Glutamatergic neuron (in vitro differentiated cells): Measurements from ENCODE around the gene SLC2A5. TPM values are rescaled to one million over a fixed set of nuclear protein-coding genes. Genes with fewer than 3 reads are reported as not detected.

Experiments used
- DNase-seq: peaks from one replicate; pipeline ENCODE4 v3.0.0; 2022
- H3K27ac Mint-ChIP-seq: one replicate; pipeline ENCODE4 v1.8.0; 2020; ENCODE audit warnings: mild to moderate bottlenecking, mixed read lengths, inconsistent platforms; ENCODE audit not compliant: unreplicated experiment
- H3K27me3 Mint-ChIP-seq: one replicate; pipeline ENCODE4 v1.8.0; 2020; ENCODE audit warnings: mild to moderate bottlenecking, moderate library complexity, mixed read lengths, inconsistent platforms; ENCODE audit not compliant: unreplicated experiment
- H3K36me3 Mint-ChIP-seq: one replicate; pipeline ENCODE4 v1.8.0; 2020; ENCODE audit warnings: mild to moderate bottlenecking, mixed read lengths, inconsistent platforms; ENCODE audit not compliant: unreplicated experiment
- H3K4me1 Mint-ChIP-seq: one replicate; pipeline ENCODE4 v1.8.0; 2020; ENCODE audit warnings: mild to moderate bottlenecking, low read depth, mixed read lengths, inconsistent platforms; ENCODE audit not compliant: unreplicated experiment
- H3K4me3 Mint-ChIP-seq: one replicate; pipeline ENCODE4 v1.8.0; 2020; ENCODE audit warnings: mild to moderate bottlenecking, mixed read lengths, inconsistent platforms; ENCODE audit not compliant: unreplicated experiment
- H3K9me3 Mint-ChIP-seq: one replicate; pipeline ENCODE4 v1.8.0; 2020; ENCODE audit warnings: mild to moderate bottlenecking, moderate library complexity, mixed read lengths, inconsistent platforms; ENCODE audit not compliant: unreplicated experiment
- CTCF ChIP-seq: fragments of 200-600 bp; sonication (generic); IDR thresholded peaks from one replicate; pipeline ENCODE4 v1.5.0; 2021; ENCODE audit not compliant: partially characterized antibody, unreplicated experiment
- long read RNA-seq: library from polyadenylated mRNA; unstranded; transcript quantifications from one replicate; pipeline ENCODE4 v2.0.0, GENCODE V29; 2020; ENCODE audit not compliant: unreplicated experiment
- total RNA-seq: library from RNA; stranded (reverse); fragmentation: NEBNext Ultra II Directional; extraction: Animal tissue kit (Norgen Biotek cat#: 25700); gene quantifications from one replicate; pipeline ENCODE4 v1.2.1, GENCODE V29; 2021; ENCODE audit not compliant: unreplicated experiment

Gene SLC2A5, protein sequence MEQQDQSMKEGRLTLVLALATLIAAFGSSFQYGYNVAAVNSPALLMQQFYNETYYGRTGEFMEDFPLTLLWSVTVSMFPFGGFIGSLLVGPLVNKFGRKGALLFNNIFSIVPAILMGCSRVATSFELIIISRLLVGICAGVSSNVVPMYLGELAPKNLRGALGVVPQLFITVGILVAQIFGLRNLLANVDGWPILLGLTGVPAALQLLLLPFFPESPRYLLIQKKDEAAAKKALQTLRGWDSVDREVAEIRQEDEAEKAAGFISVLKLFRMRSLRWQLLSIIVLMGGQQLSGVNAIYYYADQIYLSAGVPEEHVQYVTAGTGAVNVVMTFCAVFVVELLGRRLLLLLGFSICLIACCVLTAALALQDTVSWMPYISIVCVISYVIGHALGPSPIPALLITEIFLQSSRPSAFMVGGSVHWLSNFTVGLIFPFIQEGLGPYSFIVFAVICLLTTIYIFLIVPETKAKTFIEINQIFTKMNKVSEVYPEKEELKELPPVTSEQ
- 0.64 TPM for total RNA-seq
- long read RNA-seq, partial matches to known transcripts: 0 of 1 reads
- long read RNA-seq, other reads (novel, unspliced or antisense): 1 of 1 reads

DNA sequence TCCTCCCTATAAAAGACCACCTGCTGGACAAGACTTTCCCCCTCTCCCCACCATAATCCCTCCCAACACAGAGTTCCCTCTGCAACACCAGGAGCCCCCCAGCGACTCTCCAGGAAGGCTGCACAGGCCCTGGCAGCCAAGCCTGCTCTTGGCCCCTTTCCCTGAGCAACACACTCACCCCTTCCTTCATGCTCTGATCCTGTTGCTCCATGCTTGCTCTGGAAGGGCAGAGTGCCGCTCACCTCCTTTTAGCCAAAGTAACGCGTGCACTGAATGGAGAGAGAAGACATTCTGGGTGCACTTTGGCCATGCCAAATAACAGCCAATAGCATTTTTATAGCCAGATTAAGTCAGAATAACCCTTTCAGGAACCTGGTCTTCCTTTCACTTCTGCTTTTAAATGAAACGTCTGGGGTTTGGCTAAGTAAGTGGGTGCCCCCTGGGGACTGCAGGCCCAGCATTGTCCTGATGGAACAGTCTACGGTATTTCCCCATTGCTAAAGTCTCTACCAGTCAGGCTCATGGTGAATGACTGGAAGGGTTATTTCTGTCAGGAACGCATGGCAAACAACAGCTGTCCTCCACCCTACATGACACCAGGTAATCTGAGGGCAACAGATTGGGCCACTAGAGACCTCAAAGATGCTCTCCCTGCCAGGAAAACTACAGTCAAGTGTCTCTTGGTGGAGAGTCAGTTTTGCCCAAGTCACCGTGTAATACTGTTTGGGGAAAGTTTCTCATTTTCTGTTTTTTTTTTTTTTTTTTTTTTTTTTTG, at the start of gene SLC2A5:
SLC2A5 (minus strand) TSS at position 310 of the 775 bp plus-strand sequence; CDS start at position 211, 99 bp downstream.
- no peak for TF ChIP-seq CTCF
- H3K9me3 Mint-ChIP-seq: no peaks in the 10 kb centered on the region
- H3K4me1 Mint-ChIP-seq: peaks cover 25% of the 10 kb centered on the region
- H3K27me3 Mint-ChIP-seq: peaks cover 2% of the 10 kb centered on the region
- H3K36me3 Mint-ChIP-seq: no peaks in the 10 kb centered on the region
- peak within 1 kb of the TSS; percentile 43 for H3K4me3 Mint-ChIP-seq
- no peak for DNase-seq
- H3K27ac Mint-ChIP-seq: peak within 1 kb of the TSS; percentile 43

DNA sequence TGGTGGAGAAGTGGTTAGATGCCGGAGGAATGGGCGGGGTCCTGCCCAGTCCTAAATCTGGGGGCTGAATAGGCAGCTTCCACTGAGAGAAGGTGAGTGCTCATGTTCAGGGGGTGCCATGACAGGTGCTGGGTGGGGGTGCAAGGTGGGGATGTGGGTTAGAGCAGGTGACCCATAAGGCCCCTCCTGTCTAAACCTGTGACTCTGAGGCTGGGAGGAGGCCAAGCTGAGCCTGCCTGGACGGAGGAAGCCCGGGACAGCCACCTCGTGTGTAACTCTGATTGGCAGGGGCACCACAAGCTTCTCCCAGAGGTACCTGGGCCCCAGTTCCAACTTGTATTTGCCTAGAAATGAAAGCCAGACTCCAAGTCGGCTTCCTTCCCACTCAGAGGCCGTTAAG, 48.8 kb upstream of the SLC2A5 start:
- no peak for TF ChIP-seq CTCF
- Mint-ChIP-seq H3K4me3 (no peak overlapping the region), H3K4me1 (no peaks in the 10 kb centered on the region), H3K36me3 (peaks cover 4% of the 10 kb centered on the region), H3K27ac (no peak overlapping the region), H3K9me3 (no peaks in the 10 kb centered on the region), H3K27me3 (peaks cover 2% of the 10 kb centered on the region)
- DNase-seq: no peak

- TF ChIP-seq CTCF: no peak
- Mint-ChIP-seq H3K4me1 (no peaks in the 10 kb centered on the region), H3K4me3 (no peak overlapping the region)
These were observed 46.1 kb upstream of the SLC2A5 start for GRCh38 chr1:9115351-9116205.

DNA sequence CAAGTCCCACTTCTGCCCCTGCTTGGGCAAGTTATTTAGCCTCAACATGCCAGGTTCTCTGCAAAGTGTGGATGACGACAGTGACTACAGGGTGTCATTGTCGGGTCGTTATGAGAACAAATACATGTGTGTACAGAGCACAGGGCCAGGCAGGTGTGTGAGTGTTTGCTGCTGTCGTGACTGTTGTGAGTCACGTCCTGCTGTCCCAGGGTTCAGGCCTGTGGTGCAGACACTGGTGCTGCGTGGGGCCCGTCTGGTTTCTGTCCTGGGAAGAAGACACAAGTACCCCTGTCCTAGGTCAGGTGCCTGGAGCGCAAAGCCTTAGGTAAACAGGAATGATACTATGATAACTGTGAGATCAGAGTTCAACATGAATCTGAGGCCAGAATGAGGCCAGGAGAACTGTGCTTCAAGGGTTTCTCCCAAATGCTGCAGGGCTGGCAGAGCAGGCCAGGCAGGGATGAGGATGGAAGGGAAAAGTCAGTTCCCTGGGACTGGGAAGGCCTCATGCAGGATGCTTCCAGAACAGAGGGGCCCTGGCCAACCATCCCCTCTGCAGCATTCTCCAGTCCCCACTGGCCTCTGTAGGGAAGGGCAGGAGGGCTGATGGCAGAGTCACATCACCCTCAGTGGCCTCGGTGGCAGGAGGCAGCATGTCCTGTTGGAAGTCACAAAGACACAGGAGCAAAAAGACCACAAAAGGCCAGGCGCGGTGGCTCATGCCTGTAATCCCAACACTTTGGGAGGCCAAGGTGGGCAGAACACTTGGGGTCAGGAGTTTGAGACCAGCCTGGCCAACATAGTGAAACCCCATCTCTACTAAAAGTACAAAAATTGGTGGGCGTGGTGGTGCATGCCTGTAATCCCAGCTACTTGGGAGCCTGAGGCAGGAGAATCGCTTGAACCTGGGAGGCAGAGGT, 43.8 kb upstream of the SLC2A5 start:
- TF ChIP-seq CTCF: no peak
- H3K4me3 Mint-ChIP-seq: no peak overlapping the region
- no peak overlapping the region for H3K27ac Mint-ChIP-seq
- H3K9me3 Mint-ChIP-seq: no peaks in the 10 kb centered on the region
- H3K4me1 Mint-ChIP-seq: no peaks in the 10 kb centered on the region
- peaks cover 4% of the 10 kb centered on the region for H3K27me3 Mint-ChIP-seq
- no peak for DNase-seq
- H3K36me3 Mint-ChIP-seq: no peaks in the 10 kb centered on the region

More at GRCh38 chr1:9115351-9116205, 46.1 kb upstream of the SLC2A5 start:
- peaks cover 6% of the 10 kb centered on the region for H3K27me3 Mint-ChIP-seq
- H3K27ac Mint-ChIP-seq: no peak overlapping the region
- DNase-seq: no peak
- no peaks in the 10 kb centered on the region for H3K9me3 Mint-ChIP-seq
- H3K36me3 Mint-ChIP-seq: peaks cover 4% of the 10 kb centered on the region
